ENCODE results near the gene ARG2. TPM values are rescaled to one million over a fixed set of nuclear protein-coding genes. Genes with fewer than 3 reads are reported as not detected.

Gene ARG2
- total RNA-seq, 1 donor from 2014 or later, result 11.1 TPM

DNA sequence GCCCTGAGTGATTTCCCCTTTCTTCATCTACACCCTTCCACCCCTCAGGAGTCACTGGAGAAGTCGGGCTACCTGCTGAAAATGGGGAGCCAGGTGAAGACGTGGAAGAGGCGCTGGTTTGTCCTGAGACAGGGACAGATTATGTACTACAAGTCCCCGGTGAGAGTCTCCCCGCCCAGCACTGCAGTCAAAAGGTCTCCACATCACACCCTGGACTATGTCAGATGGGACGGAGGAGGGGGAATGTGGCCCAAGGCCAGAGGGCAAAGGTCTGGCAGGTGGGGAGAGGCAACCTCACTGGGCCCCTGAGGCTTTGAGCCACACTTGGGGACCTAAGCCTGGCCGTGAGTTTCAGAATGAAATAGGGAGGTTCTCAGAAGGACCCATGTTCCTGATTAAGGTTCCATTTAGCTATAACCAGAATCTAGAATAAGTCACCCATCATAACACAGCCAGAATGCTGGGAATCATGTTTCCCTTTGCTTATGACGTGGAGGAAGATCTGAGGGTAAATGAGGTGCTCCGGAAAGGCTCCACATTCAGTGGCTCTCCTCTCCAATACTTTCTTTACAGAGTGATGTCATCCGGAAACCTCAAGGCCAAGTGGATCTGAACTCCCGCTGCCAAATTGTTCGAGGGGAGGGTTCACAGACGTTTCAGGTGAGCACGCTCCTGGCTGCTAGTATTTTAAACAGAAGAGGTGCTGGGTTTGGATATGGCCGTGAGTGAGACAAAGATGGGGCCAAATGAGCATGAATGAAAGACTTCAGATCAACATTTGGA, 46.3 kb upstream of the ARG2 start:
- H3K27me3 Mint-ChIP-seq (ENCODE audit: low read depth), result peaks cover 5% of the 10 kb centered on the region
- H3K4me1 Mint-ChIP-seq (ENCODE audit: low read depth), result no peaks in the 10 kb centered on the region
- TF ChIP-seq, protein P1, sequence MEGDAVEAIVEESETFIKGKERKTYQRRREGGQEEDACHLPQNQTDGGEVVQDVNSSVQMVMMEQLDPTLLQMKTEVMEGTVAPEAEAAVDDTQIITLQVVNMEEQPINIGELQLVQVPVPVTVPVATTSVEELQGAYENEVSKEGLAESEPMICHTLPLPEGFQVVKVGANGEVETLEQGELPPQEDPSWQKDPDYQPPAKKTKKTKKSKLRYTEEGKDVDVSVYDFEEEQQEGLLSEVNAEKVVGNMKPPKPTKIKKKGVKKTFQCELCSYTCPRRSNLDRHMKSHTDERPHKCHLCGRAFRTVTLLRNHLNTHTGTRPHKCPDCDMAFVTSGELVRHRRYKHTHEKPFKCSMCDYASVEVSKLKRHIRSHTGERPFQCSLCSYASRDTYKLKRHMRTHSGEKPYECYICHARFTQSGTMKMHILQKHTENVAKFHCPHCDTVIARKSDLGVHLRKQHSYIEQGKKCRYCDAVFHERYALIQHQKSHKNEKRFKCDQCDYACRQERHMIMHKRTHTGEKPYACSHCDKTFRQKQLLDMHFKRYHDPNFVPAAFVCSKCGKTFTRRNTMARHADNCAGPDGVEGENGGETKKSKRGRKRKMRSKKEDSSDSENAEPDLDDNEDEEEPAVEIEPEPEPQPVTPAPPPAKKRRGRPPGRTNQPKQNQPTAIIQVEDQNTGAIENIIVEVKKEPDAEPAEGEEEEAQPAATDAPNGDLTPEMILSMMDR (IDR thresholded peaks at IDR 0.05), result no peak
- H3K9me3 Mint-ChIP-seq (ENCODE audit: low read depth), result no peaks in the 10 kb centered on the region
- DNase-seq (ENCODE audit: low spot score), result peak; percentile 68
- H3K27ac Mint-ChIP-seq (ENCODE audit: unreplicated experiment), result no peak overlapping the region
- H3K4me3 Mint-ChIP-seq (ENCODE audit: unreplicated experiment), result no peak overlapping the region
- no peaks in the 10 kb centered on the region for H3K36me3 Mint-ChIP-seq (ENCODE audit: low read depth)

DNA sequence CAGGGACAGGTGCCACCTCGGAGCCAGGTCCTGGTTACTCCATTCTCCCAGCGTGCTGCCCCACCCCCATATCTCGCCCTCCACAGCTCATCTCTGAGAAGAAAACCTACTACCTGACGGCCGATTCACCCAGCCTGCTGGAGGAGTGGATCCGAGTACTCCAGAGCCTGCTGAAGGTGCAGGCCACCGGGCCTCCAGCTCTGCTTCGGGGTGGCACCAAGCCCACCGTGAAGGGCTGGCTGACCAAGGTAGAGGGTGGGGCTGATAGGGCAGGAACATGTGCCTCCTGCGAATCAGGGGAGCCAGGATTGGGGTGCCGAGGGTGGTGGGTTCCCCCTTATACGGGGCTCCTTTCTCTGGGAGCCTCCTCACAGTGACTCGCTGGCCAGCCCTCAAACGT, 45.6 kb upstream of the ARG2 start:
- TF ChIP-seq, protein P1 (IDR thresholded peaks at IDR 0.05), result no peak
- no peak overlapping the region for H3K27ac Mint-ChIP-seq (ENCODE audit: unreplicated experiment)
- H3K9me3 Mint-ChIP-seq (ENCODE audit: low read depth), result no peaks in the 10 kb centered on the region
- H3K27me3 Mint-ChIP-seq (ENCODE audit: low read depth), result peaks cover 5% of the 10 kb centered on the region
- H3K36me3 Mint-ChIP-seq (ENCODE audit: low read depth), result no peaks in the 10 kb centered on the region
- DNase-seq (ENCODE audit: low spot score), result peak; percentile 86
- no peaks in the 10 kb centered on the region for H3K4me1 Mint-ChIP-seq (ENCODE audit: low read depth)
- no peak overlapping the region for H3K4me3 Mint-ChIP-seq (ENCODE audit: unreplicated experiment)

DNA sequence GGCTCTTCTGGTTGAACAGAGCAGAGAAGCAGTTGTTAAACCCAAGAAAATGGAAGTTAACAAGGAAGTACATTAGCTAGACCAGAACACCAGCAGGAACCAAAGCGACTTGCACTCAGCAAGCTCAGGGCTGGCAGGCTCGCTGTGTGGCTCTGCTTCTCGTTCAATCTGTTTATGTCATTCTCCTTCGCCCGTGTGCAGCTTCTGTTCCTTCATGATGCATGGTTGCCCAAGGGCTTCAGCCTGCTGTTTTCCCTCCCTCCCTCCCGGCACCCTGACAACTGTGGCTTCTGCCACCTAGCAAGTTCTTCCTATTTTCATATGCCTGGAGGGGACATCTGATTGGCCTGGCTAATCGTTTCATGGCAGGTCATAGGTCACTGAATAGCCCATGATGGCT, 44.9 kb upstream of the ARG2 start:
- H3K9me3 Mint-ChIP-seq (ENCODE audit: low read depth), result no peaks in the 10 kb centered on the region
- no peak overlapping the region for H3K27ac Mint-ChIP-seq (ENCODE audit: unreplicated experiment)
- H3K4me1 Mint-ChIP-seq (ENCODE audit: low read depth), result no peaks in the 10 kb centered on the region
- peaks cover 5% of the 10 kb centered on the region for H3K27me3 Mint-ChIP-seq (ENCODE audit: low read depth)
- TF ChIP-seq, protein P1 (IDR thresholded peaks at IDR 0.05), result no peak
- H3K36me3 Mint-ChIP-seq (ENCODE audit: low read depth), result no peaks in the 10 kb centered on the region
- no peak overlapping the region for H3K4me3 Mint-ChIP-seq (ENCODE audit: unreplicated experiment)
- DNase-seq (ENCODE audit: low spot score), result peak; percentile 7

DNA sequence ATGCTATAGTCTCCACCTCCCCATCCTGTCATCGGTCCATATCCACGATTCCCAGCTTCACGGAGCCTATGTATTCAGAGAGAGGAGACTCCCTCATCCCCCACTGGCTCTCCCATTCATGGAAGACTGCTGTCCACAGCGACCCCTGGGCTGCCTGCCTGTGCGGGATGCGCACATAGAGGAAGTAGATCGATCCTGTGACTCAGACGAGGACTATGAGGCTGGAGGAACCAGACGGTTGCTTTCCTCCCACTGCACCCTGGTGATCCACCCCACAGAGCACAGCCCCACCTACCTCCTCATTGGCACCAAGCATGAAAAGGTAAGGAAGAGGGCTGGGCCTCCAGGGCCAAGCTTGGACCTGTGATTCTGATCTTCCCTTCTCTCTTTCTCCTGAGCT, 44.0 kb upstream of the ARG2 start:
- no peaks in the 10 kb centered on the region for H3K9me3 Mint-ChIP-seq (ENCODE audit: low read depth)
- peaks cover 5% of the 10 kb centered on the region for H3K27me3 Mint-ChIP-seq (ENCODE audit: low read depth)
- H3K27ac Mint-ChIP-seq (ENCODE audit: unreplicated experiment), result no peak overlapping the region
- H3K4me1 Mint-ChIP-seq (ENCODE audit: low read depth), result no peaks in the 10 kb centered on the region
- no peak overlapping the region for H3K4me3 Mint-ChIP-seq (ENCODE audit: unreplicated experiment)
- H3K36me3 Mint-ChIP-seq (ENCODE audit: low read depth), result no peaks in the 10 kb centered on the region
- peak; percentile 65 for DNase-seq (ENCODE audit: low spot score)
- TF ChIP-seq, protein P1 (IDR thresholded peaks at IDR 0.05), result no peak

DNA sequence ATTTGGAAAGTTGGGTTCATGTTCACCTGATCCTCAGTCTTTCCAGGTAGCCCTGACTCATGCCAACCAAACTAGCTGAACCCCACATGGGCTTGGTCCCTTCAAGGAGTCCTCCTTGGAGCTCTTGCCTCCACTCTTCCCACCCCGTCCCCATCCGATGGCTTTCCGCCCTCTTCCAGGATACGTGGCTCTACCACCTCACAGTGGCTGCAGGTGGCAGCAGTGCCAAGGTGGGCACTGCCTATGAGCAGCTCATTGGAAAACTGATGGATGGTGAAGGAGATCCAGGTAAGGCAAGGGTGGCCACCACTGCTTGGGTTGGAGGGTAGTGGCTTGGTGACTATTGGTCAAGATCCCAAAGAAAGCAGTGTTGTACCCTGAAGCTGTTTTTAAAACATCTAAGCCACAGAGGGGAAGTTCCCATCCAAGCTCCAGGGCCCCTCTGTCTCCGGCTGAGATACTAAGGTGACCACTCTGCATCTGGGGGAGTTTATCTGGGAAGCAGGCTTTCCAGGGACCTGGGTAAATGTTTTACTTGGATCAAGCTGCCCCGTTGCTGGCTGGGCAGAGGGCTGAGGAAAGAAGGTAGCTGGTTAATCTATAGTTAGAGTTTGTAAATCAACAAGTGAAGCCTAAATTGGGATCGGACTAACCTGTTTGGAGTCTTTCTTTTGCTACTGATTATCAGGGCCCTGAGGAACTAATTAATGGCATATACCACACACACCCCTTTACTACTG, 43.3 kb upstream of the ARG2 start:
- TF ChIP-seq, protein P1 (IDR thresholded peaks at IDR 0.05), result no peak
- DNase-seq (ENCODE audit: low spot score), result peak; percentile 68
- no peak overlapping the region for H3K27ac Mint-ChIP-seq (ENCODE audit: unreplicated experiment)
- no peaks in the 10 kb centered on the region for H3K4me1 Mint-ChIP-seq (ENCODE audit: low read depth)
- H3K27me3 Mint-ChIP-seq (ENCODE audit: low read depth), result peaks cover 5% of the 10 kb centered on the region
- H3K9me3 Mint-ChIP-seq (ENCODE audit: low read depth), result no peaks in the 10 kb centered on the region
- no peak overlapping the region for H3K4me3 Mint-ChIP-seq (ENCODE audit: unreplicated experiment)
- H3K36me3 Mint-ChIP-seq (ENCODE audit: low read depth), result no peaks in the 10 kb centered on the region
